Measurements from ENCODE around the gene RPS6KA2.

Gene RPS6KA2

DNA sequence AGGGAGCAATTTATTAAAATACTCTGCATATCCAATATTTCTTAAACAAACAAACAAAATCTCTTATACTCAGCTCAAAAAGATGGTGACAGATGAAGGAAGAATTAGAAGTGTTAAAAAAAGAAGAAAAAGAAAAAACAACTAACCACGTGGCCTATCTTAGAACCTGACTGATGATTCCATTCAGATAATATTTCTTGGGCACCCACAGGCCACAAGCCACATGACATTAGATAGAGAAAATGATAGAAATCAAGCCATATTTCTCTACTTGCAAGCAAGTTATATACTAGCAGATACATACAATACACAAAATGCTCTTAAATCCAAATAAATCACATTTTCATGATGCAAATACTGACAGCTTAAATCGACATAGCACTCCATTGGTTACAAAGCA lies 26.1 kb downstream of the RPS6KA2 start:
- DNase-seq (ENCODE audit: low read depth in 1 of 2, low spot score in 1 of 2) = no peak
- Histone ChIP-seq H3K27me3 (ENCODE audit: insufficient read depth, poor library complexity, severe bottlenecking) (no peaks in the 10 kb centered on the region), H3K4me3 (replicated peaks; ENCODE audit: insufficient read depth, low read length) (no peak overlapping the region), H3K27ac (replicated peaks) (no peak overlapping the region)
- TF ChIP-seq POLR2AphosphoS5 (IDR thresholded peaks at IDR 0.05; ENCODE audit: low read depth) = no peak
- no peak for TF ChIP-seq SPI1 (IDR thresholded peaks at IDR 0.05; ENCODE audit: borderline replicate concordance, low read depth)

DNA sequence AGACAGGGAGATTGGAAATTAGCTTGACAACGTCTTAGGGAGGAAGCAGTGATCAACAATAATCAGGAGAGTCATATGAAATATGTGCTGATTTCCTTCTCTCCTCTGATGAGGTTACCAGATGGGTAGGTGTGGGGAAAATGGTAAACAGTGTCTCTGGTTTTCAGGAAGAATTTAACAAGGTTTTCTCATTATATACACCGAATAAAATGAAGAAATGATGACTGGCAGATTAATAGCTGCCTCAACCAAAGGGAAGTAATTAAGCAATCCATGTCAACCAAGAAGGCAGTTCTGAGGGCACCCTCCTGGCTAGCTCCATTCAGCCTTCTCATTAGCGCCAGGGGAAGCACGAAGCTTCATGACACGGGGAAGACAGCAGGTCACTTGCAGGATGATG lies 27.8 kb downstream of the RPS6KA2 start:
- H3K27ac ChIP-seq (replicated peaks) = no peak overlapping the region
- TF ChIP-seq, protein P1, sequence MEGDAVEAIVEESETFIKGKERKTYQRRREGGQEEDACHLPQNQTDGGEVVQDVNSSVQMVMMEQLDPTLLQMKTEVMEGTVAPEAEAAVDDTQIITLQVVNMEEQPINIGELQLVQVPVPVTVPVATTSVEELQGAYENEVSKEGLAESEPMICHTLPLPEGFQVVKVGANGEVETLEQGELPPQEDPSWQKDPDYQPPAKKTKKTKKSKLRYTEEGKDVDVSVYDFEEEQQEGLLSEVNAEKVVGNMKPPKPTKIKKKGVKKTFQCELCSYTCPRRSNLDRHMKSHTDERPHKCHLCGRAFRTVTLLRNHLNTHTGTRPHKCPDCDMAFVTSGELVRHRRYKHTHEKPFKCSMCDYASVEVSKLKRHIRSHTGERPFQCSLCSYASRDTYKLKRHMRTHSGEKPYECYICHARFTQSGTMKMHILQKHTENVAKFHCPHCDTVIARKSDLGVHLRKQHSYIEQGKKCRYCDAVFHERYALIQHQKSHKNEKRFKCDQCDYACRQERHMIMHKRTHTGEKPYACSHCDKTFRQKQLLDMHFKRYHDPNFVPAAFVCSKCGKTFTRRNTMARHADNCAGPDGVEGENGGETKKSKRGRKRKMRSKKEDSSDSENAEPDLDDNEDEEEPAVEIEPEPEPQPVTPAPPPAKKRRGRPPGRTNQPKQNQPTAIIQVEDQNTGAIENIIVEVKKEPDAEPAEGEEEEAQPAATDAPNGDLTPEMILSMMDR (IDR thresholded peaks at IDR 0.05; ENCODE audit: insufficient read depth, low read length) = no peak
- no peak for TF ChIP-seq POLR2AphosphoS5 (IDR thresholded peaks at IDR 0.05; ENCODE audit: low read depth)
- TF ChIP-seq, protein P2, sequence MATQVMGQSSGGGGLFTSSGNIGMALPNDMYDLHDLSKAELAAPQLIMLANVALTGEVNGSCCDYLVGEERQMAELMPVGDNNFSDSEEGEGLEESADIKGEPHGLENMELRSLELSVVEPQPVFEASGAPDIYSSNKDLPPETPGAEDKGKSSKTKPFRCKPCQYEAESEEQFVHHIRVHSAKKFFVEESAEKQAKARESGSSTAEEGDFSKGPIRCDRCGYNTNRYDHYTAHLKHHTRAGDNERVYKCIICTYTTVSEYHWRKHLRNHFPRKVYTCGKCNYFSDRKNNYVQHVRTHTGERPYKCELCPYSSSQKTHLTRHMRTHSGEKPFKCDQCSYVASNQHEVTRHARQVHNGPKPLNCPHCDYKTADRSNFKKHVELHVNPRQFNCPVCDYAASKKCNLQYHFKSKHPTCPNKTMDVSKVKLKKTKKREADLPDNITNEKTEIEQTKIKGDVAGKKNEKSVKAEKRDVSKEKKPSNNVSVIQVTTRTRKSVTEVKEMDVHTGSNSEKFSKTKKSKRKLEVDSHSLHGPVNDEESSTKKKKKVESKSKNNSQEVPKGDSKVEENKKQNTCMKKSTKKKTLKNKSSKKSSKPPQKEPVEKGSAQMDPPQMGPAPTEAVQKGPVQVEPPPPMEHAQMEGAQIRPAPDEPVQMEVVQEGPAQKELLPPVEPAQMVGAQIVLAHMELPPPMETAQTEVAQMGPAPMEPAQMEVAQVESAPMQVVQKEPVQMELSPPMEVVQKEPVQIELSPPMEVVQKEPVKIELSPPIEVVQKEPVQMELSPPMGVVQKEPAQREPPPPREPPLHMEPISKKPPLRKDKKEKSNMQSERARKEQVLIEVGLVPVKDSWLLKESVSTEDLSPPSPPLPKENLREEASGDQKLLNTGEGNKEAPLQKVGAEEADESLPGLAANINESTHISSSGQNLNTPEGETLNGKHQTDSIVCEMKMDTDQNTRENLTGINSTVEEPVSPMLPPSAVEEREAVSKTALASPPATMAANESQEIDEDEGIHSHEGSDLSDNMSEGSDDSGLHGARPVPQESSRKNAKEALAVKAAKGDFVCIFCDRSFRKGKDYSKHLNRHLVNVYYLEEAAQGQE (IDR thresholded peaks at IDR 0.05; ENCODE audit: insufficient replicate concordance, low read depth) = no peak
- TF ChIP-seq SPI1 (IDR thresholded peaks at IDR 0.05; ENCODE audit: borderline replicate concordance, low read depth) = no peak
- TF ChIP-seq GABPA (IDR thresholded peaks at IDR 0.05; ENCODE audit: low read depth) = no peak
- no peak for DNase-seq (ENCODE audit: low read depth in 1 of 2, low spot score in 1 of 2)
- H3K27me3 ChIP-seq (ENCODE audit: insufficient read depth, poor library complexity, severe bottlenecking) = no peaks in the 10 kb centered on the region
- no peak overlapping the region for H3K4me3 ChIP-seq (replicated peaks; ENCODE audit: insufficient read depth, low read length)

DNA sequence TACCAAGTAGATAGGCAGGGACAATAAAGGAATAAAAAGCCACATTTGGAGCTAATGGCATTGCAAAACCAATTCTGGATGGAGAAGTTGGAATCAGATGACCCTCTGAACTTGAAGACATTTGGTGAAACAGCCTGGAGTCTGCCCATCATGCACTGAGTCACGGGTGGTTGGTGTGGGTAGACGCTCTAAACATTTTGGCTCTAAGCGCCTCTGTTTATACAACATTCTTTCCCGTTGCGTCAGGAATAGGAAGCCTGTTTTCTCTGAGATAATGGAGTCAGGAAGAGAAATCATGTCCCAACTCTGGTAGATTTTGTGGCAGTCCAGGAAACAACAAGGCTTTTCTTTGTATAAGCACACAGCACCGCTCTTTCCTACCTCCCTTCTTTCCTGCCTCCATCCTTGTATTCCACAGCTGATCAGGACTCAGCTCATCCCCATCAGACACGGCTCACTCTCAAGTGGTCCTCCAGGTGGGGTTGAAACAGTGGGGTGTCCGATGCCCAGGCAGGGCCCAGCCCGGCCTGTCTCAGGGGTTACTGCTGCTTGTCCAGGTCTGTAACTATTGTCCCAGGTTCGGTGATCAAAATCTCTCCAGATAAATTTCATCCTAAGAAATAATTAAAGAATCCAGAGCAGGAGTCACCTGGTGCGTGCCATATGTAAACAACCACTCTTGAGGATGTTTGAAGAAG lies 28.5 kb downstream of the RPS6KA2 start:
- H3K4me3 ChIP-seq (replicated peaks; ENCODE audit: insufficient read depth, low read length) = no peak overlapping the region
- DNase-seq (ENCODE audit: low read depth in 1 of 2, low spot score in 1 of 2) = no peak
- TF ChIP-seq, protein P2 (IDR thresholded peaks at IDR 0.05; ENCODE audit: insufficient replicate concordance, low read depth) = no peak
- TF ChIP-seq SPI1 (IDR thresholded peaks at IDR 0.05; ENCODE audit: borderline replicate concordance, low read depth) (no peak), GABPA (IDR thresholded peaks at IDR 0.05; ENCODE audit: low read depth) (no peak), POLR2AphosphoS5 (IDR thresholded peaks at IDR 0.05; ENCODE audit: low read depth) (no peak)
- TF ChIP-seq, protein P1 (IDR thresholded peaks at IDR 0.05; ENCODE audit: insufficient read depth, low read length) = no peak
- H3K27me3 ChIP-seq (ENCODE audit: insufficient read depth, poor library complexity, severe bottlenecking) = no peaks in the 10 kb centered on the region
- no peak overlapping the region for H3K27ac ChIP-seq (replicated peaks)

DNA sequence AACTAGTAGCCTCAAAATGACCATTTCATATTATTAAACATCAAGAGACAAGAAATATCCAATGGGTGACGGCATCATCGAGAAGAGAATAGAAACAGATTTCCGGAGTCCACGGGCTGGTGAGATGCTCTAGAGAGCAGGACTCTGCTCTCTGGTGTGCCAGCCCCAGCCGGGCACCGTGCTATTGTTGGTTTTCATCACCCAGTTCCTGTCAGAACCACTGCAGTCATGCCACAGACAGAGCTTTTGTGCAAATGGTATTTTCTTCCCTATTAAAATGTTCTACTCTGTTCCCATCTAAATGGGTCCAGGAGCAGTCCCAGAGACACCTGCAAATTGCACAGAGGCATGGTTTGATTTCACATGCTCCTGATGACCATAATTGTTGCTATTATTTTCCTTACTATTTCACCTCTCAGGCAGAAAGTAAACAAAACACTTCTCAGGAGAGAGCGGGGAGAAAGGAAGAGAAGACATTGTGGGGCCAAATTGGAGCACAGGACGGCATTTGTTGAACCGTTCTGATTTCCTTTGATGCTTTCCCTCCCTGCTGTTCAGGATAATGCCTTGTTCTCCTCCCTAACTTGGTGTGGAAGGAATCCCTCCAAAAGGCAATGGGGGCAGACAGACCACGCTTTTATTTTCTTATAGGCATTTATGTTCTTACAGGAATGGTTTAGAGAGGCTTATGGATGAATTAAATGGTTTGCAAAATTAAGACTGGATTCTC lies 29.2 kb downstream of the RPS6KA2 start:
- Histone ChIP-seq H3K4me3 (replicated peaks; ENCODE audit: insufficient read depth, low read length) (no peak overlapping the region), H3K27ac (replicated peaks) (no peak overlapping the region), H3K27me3 (ENCODE audit: insufficient read depth, poor library complexity, severe bottlenecking) (no peaks in the 10 kb centered on the region)
- TF ChIP-seq, protein P2 (IDR thresholded peaks at IDR 0.05; ENCODE audit: insufficient replicate concordance, low read depth) = no peak
- no peak for TF ChIP-seq POLR2AphosphoS5 (IDR thresholded peaks at IDR 0.05; ENCODE audit: low read depth)
- no peak for TF ChIP-seq SPI1 (IDR thresholded peaks at IDR 0.05; ENCODE audit: borderline replicate concordance, low read depth)
- TF ChIP-seq, protein P1 (IDR thresholded peaks at IDR 0.05; ENCODE audit: insufficient read depth, low read length) = no peak
- TF ChIP-seq GABPA (IDR thresholded peaks at IDR 0.05; ENCODE audit: low read depth) = no peak
- DNase-seq (ENCODE audit: low read depth in 1 of 2, low spot score in 1 of 2) = no peak

All from HL-60 (cell line).